ENCODE measurements around the gene GNG14.

GRCh38 chr19:12675399-12675798, 12.4 kb upstream of the GNG14 start:
- TF ChIP-seq, protein P1, sequence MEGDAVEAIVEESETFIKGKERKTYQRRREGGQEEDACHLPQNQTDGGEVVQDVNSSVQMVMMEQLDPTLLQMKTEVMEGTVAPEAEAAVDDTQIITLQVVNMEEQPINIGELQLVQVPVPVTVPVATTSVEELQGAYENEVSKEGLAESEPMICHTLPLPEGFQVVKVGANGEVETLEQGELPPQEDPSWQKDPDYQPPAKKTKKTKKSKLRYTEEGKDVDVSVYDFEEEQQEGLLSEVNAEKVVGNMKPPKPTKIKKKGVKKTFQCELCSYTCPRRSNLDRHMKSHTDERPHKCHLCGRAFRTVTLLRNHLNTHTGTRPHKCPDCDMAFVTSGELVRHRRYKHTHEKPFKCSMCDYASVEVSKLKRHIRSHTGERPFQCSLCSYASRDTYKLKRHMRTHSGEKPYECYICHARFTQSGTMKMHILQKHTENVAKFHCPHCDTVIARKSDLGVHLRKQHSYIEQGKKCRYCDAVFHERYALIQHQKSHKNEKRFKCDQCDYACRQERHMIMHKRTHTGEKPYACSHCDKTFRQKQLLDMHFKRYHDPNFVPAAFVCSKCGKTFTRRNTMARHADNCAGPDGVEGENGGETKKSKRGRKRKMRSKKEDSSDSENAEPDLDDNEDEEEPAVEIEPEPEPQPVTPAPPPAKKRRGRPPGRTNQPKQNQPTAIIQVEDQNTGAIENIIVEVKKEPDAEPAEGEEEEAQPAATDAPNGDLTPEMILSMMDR (IDR thresholded peaks at IDR 0.05) = no peak
- TF ChIP-seq POLR2AphosphoS5 (IDR thresholded peaks at IDR 0.05) (no peak), POLR2A (IDR thresholded peaks at IDR 0.05; ENCODE audit: low read depth) (no peak), EP300 (IDR thresholded peaks at IDR 0.05) (no peak)

Data from esophagus muscularis mucosa (tissue), 4 donors.